Stimulated activated CD4-positive, alpha-beta T cell treated with anti-CD3 and anti-CD28 coated beads, Interleukin-15, amount 100 ng/mL, for 1 hour (primary cell): ENCODE results near the gene GBP7.
"Not testable (repeated sequence)": the region's sequence is repeated elsewhere in the genome, so short reads cannot be mapped to it uniquely, and the experiment has no call there.

Experiments
- DNase-seq, 2 donors: peaks; one replicate each; pipeline ENCODE4 v3.0.0-alpha.2; 2020; ENCODE audit warnings: low read depth in 1 of 2, low spot score in 1 of 2

The GBP7 gene

DNA sequence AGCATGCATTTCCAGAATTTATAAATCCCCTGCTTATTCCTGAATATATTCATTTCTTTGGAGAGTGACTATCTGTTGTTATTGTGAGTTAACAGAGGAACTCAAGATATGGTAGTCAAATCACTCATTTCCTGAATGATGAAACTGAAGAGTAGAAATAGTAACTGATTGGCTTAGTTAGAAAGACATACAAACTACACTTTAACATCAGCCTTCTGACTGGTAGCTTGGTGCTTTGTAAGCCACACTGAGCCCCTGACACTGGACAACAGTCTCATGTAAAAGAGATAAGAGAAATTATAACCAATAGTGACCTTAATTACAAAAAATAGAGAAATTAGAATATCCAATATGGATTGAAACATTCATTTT is 4.8 kb downstream of the GBP7 start:
- no peak for DNase-seq

DNA sequence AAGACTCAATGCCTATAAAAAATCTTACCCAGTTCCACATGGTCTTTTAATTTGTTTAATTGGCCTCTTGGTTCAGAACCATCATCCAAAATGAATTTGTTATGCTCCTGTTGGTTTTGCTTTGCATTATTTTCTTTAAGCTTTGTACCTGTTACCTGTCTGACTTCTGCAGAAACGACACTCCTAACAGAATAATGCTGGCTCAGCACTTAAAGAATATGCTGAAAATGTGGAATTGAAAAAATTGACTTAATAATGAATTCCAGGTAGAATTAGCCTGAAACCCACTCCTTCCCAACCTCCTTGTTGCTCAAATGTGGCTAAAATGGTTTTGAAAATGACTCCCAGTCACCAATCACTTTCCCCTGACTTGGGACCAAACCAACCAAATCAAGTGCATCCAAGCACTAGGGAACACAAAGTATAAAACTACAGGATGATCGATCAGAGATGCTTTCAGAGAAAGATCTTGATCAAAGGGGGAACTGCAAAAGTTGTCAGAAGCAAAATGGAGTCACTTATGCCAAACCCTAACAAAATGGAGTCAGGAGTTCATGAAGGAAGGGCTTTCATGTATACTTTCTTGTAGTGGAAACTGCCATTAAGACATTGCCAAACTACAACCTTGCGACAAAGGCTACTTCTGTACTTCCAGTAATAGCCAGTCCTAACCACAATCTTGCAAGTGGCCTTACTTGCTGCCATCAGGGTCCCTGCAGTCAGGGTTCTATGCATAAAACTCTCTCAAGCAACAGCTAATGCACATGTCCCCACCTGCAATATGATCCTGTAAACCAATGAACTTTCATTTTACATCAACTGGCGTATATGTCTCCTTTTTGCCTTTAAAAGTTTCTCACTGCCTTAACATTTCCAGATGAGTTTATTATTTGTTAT is 5.4 kb downstream of the GBP7 start:
- DNase-seq, result no peak

DNA sequence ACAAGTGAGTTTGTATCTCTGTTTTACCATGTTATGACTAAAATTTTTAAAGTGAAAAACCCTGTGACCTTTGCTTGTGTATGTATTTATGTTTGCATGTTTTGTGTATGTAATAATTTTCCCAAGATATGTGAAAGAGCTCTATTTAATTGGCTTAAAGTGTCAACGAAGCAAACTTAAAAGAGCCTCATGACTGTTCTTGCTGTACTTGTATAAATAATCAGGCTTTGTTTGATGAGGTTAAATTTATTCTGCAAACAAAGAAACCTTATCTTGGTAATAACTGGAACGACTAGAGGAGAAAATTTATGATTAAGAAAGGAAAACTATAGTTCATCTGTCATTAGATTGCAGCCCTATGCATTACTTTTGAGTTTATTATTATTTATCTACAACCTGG is 6.6 kb downstream of the GBP7 start:
- no peak for DNase-seq

DNA sequence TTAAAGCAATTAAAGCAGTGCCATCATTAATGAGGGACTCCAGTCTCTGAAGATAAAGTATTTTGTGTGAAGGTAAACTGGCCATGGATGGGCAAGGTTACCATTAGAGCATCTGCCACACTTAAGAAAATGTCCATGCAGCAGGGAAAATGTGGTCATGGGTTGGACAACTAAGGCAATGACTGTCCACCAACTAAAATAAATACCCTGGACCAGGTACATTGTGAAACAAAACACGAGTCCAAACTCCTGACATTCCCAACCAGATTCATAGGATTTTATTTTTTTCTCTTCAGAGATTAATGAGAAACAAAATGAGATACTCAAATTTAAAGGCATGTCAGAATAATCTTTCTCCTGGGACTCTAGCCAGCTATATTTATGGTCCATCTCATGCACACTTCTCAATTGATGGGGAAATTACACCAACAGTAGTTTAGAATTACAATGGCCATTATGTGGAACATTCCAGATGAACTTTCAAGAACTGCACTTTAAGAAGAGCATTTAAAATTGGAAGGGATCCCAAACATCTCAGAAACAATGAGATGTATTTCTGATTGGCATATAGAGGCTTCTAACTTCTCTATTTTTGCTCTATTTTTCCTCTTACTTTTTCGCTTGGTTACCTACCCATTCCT is 8.1 kb downstream of the GBP7 start:
- no peak for DNase-seq

DNA sequence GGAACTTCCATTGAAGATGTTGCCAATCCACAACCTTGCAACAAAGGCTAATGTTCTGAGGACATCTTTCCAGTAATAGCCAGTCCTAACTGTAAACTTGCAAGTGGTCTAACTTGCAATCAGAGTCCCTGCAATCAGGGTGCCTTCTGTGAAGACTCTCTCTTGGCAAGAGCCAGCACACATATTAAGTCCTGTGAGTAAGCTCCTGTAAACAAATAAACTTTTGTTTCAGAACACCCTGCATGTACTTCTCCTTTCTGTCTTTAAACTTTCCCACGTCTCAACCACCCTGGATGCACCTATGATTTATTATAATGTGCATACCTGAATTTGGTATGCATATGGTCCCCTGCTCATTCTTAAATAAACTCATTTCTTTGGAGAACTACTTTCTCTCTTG is 9.1 kb downstream of the GBP7 start:
- DNase-seq, result no peak

DNA sequence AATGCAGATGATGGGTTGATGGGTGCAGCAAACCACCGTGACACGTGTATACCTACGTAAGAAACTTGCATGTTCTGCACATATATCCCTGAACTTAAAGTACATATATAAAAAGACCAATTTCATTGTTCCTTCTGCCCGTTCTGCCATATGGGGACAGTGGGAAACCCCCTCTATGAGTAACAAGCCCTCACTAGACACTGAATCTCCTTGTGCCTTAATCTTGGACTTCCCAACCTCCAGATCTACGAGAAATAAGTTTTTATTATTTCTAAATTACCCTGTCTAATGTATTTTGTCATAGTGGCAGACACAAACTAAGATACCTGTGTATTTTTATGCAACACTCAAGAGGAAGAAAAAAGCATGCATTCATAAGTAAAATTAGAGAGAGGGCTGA is 10.0 kb downstream of the GBP7 start:
- no peak for DNase-seq

DNA sequence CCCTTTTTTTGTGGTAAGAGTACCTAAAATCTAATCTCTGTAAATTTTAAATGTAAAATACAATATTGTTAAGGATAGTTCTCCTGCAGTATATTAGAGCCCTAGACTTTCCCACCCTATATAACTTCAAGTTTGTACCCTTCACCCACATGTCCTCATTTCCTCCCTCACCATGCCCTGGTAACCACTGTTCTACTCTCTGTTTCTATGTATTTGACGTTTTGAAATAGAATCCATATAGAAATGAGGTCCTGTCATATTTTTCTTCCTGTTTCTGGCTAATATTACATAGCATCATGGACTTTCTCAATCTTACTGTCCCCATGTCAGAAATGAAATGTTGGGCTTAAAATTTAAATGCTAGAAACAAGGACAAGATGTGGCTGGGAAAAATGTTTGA is 24.8 kb downstream of the GBP7 start:
- DNase-seq, result no peak

DNA sequence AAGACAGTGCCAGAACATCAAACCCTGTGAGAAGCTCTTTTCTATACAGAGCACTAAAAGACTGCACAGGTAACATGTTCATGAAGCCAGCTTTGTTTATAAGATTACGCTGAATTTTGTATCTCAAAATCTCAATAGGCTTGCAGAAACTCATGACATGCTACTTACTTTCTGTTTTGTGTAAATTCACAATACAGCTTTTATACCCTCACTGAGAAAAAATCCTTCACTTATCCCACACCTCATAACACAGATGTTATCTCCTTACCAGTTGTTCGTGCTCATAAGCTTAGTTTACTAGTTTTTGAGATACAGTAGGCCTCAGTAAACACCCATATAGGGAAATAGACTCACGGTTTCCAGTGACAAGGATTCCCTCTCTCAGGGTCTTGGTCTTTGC is 25.8 kb downstream of the GBP7 start:
- no peak for DNase-seq

DNA sequence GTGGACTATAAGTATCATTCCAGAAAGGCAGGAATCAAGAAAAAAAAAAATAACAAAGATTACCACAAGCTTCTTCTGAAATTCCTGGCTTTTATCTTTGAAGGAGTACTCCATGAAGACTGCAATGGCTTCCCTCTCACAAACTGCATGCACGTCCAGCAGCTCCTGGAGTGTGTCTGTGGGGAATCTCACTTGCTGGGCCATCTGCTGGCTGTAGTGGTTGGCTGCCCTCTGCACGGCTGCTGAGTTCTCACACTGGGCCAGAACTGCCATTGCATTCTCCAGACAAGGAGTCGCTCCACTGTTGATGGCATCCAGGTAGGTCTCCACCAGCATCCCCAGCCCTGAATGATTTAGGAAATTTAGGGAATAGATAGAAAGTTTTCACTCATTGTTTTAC is 26.6 kb downstream of the GBP7 start:
- no peak for DNase-seq

DNA sequence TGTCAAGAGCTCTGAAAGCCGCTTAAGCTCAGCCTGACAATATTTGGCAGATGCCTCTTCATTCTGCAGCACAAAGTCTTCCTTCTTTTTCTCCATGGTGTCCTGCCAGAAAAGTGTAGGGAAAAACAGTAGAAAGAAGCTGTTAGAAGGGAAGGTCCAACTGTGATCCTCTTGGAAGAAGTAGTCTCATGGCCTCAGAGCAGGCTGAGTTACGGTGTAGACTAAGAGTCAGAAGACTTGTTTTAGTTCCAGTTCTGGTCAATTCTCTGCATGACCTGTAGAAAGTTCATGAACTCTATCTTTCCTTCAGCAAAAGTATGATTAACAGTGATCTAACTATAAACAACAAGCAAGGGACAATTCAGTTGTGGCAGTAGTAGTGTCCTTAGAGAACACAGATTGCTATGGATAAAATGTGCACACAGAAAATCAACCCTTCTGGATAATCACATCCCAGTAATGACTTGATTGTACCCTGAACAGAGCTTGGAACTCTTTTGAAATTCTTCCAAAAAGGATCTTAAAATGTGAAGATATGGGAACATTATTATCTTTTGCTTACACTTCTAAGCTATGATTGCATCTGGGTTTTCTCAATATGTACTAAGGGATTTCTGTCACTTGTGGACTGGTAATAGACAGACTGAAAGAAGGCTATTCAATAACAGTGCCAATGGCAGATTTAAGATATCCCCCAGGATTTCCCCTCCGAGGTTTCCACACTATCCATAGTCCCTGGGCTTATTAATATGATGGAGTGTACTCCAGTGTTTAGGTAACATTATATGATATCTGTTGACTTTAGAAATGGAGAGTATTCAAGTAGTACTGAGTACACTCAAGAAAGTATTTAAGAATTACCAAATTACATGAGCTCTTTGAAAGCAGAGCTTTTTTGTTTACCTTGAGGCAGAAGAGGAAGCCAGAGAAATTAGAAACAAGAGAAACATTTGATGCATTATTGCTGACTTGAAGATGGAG is 27.8 kb downstream of the GBP7 start:
- no peak for DNase-seq

DNA sequence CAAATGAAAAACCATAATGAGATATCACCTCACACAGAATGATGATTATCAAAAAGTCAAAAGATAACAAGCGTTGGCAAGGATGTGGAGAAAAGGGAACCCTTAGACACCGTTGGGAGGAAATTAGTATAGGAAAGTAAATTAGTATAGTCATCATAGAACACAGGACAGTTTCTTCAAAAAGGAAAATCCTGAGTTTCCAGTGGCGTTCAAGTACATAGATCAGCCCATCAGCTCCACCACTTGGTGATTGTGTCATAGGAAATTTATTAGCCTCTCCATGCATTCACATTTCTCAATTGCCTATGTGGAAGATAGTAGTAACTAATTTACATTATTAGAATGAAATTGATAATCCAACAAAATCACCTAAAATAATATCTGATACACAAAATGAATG is 29.1 kb downstream of the GBP7 start:
- no peak for DNase-seq

DNA sequence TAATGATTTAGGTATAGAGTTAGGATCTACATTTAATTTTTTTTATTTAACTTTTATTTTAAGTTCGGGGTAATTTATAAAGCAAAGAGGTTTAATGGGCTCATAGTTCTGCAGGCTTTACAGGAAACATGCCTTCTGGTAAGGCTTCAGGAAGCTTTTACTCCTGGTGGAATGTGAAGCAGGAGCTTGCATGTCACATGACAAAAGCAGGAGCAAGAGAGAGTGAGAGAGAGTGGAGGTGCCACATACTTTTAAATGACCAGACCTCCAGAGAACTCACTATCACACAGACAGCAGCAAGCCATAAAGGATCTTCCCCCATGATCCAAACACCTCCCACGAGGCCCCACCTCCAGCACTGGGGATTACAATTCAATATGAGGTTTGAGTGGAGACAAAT is 32.3 kb downstream of the GBP7 start:
- no peak for DNase-seq

DNA sequence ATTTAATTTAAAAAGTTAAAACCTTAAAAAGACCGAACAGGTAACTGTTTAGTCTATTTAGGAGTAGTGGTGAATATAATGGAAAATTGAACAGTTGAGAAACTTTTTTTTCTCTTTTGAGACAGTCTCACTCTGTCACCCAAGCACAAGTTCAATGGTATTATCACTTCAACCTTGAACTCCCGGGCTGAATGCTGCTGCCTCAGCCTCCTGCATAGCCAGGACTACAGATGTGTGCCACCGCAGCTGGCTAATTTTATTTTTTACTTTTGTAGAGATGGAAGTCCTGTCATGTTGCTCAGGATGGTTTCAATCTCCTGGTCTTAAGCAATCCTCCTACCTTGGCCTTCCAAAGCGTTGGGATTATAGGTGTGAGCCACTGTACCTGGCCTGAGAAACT is 33.6 kb downstream of the GBP7 start:
- DNase-seq, result no peak

DNA sequence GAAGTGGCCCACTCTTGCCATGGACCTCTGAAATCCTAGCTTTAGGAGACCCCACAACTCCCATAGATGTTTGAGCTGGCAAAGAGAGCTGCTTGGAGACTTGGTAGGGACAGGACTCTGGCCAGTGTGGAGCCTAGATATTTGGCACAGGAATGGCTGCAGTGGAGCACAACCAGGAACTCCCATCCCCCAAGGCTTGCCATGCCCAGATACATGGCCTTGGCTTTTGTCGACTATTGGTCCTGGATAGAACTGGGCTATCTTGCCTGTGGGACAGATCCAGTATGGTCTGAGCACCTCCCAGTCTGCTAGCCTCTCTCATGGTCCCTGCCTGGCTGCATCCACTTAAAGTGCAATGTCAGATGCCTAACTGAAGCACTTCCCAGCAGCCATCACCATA is 42.1 kb downstream of the GBP7 start:
- no peak for DNase-seq

DNA sequence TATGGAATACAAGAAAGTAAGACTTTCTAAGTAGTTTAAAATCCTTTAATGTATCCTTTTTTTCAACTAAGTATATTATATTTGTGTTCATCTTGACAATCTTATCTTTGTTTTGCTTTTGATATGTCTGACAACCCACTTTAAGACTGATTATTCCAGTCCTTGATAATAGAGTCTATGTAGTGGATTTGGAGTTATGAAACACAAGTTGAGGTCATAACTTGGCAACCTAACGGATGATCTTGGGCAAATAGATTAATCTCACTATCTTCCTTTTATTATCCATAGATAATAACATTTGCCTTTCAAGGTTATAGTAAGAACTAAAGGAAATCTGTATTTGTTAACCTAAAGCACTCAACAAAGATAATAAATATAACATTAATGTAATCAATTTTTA is 45.1 kb downstream of the GBP7 start:
- no peak for DNase-seq

DNA sequence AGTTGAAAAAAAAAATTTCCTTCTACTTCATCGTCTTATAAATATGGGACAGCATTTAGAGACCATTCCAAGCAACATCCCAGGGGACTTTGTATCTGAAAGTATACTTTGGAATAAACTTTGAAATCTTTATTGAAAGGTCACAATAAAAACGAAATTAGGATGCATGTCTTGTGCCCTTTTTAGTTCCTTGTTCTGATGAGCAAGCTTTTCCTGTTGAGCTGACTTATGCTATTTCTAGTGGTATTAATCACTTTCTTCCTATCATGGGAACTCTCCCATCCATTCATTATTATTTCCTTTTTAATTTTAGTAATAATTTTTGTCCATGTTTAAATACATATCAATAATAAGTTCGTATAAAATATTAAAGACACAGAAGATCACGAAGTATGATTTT is 45.9 kb downstream of the GBP7 start:
- DNase-seq, result no peak

DNA sequence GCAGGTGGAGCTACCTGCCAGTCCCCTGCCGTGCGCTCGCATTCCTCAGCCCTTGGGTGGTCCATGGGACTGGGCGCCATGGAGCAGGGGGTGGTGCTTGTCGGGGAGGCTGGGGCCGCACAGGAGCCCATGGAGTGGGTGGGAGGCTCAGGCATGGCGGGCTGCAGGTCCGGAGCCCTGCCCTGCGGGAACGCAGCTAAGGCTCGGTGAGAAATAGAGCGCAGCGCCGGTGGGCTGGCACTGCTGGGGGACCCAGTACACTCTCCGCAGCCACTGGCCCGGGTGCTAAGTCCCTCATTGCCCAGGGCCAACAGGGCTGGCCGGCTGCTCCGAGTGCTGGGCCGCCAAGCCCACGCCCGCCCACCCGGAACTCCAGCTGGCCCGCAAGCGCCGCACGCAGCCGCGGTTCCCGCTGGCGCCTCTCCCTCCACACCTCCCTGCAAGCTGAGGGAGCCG is 47.8 kb downstream of the GBP7 start:
- DNase-seq, result not testable (repeated sequence)

DNA sequence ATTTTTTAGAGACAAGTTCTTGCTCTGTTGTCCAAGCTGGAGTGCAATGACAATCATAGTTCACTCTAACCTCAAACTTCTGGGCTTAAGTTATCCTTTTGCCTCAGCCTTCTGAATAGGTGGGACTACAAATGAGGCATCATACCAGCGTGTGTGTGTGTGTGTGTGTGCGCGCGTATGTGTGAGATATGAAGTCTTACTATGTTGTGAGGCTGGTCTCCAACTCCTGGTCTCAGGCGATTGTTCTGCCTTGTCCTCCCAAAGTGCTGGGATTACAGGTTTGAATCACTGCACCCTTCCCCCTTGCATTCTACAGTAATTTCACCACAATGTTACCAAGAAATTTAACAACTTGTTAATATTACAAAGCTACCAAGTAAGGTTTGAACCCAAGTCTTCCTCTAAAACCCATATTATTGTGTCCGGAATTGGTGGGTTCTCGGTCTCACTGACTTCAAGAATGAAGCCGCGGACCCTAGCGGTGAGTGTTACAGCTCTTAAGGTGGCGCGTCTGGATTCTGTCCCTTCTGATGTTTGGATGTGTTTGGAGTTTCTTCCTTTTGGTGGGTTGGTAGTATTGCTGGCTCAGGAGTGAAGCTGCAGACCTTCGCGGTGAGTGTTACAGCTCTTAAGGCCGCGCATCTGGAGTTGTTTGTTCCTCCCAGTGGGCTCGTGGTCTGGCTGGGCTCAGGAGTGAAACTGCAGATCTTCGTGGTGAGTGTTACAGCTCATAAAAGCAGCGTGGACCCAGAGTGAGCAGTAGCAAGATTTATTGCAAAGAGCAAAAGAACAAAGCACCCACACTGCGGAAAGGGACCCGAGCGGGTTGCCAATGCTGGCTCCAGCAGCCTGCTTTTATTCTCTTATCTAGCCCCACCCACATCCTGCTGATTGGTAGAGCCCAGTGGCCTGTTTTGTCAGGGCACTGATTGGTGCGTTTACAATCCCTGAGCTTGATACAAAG is 48.9 kb downstream of the GBP7 start:
- DNase-seq, result peak; percentile 56

DNA sequence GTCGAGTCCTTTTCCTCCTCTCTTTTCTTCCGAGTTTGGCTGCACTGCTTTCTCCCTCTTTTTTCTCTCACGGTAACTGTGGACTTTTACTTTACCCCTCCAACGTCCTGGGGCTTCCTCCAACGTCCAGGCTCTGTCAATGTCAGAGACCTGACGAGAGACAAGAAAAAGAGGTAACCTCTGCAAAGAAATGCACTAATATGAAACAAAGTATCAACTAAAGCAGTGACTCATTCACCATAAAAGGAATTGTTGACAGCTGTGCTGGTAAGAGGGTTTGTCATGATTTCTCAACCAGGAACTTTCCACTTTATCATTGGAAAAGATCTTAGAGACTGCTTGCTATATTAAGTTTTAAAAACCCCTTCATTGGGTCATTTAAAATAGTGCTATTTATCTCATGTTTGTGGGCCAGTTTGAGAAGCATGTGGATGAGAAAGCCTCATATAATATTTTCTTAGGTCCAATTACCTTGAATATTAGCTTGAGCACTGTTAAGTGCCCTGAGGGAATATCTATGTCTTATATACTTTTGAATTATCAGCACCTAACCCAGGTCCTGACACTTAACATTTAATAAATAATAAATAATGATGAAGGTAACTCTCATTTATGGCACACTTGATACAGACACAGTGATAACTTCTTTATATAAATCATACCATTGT is 49.8 kb downstream of the GBP7 start, which contains the start of gene GBP2:
GBP2 (minus strand) TSS at position 202 of the 668 bp plus-strand sequence. CDS start 4,148 bp downstream, outside the sequence.
- no peak for DNase-seq
